Panc1 (cell line): ENCODE results near the gene ANKH. TPM values are rescaled to one million over a fixed set of nuclear protein-coding genes. Genes with fewer than 3 reads are reported as not detected.
A peak's percentile ranks its signal among the peaks of the same experiment; 100 is the strongest.

Experiments
- ATAC-seq: fragments of 200-7000 bp; cut with Tn5 transposase; 2 replicates; pipeline ENCODE4 v1.9.1; 2020; ENCODE audit warnings: mild to moderate bottlenecking, moderate library complexity
- BruUV-seq: library from RNA; stranded (reverse); fragments of 400-500 nt; replicated peaks from 2 replicates; lab custom pipeline; 2021; lab: Mats Ljungman, UMichigan
- CTCF ChIA-PET: fragments of 300-600 bp; sonication (Branson Sonifier 250); formaldehyde crosslinking; loops from one replicate; lab custom pipeline; 2022; ENCODE audit warnings: antibody characterized with exemption; lab: Charles Lee
- POLR2A ChIA-PET: fragments of 300-600 bp; sonication (Branson Sonifier 250); formaldehyde crosslinking; loops from one replicate; lab custom pipeline; 2022; ENCODE audit warnings: antibody characterized with exemption; lab: Charles Lee
- DNase-seq: peaks from one replicate; pipeline ENCODE4 v3.0.0-alpha.2; 2010; ENCODE audit warnings: low read depth, low spot score
- H3K27ac ChIP-seq: 2 replicates; pipeline ENCODE4 v1.5.1; 2011; ENCODE audit warnings: mild to moderate bottlenecking, low read length, inconsistent platforms
- H3K27me3 ChIP-seq: fragments of 200-500 bp; sonication (Bioruptor generic); 2 replicates; pipeline ENCODE4 v1.6.0; 2014; ENCODE audit warnings: low read length, inconsistent platforms; ENCODE audit not compliant: control insufficient read depth, insufficient read depth
- H3K36me3 ChIP-seq: fragments of 200-500 bp; sonication (Bioruptor generic); 2 replicates; pipeline ENCODE4 v1.5.1; 2014; ENCODE audit warnings: inconsistent platforms, mild to moderate bottlenecking, low read length, moderate library complexity; ENCODE audit not compliant: control insufficient read depth, insufficient read depth
- H3K4me1 ChIP-seq: 2 replicates; pipeline ENCODE4 v1.5.1; 2011; ENCODE audit warnings: inconsistent platforms, mild to moderate bottlenecking, low read length, moderate library complexity; ENCODE audit not compliant: control insufficient read depth, insufficient read depth
- H3K4me3 ChIP-seq, 2 experiments: 2 replicates each; pipeline ENCODE4 v1.5.1; 2011 to 2012; ENCODE audit warnings: low read depth in 2 of 2, low read length in 2 of 2, mild to moderate bottlenecking in 2 of 2, inconsistent platforms in 1 of 2, moderate library complexity in 1 of 2
- H3K9me3 ChIP-seq: fragments of 200-500 bp; sonication (Bioruptor generic); 2 replicates; pipeline ENCODE4 v1.5.1; 2014; ENCODE audit warnings: low read depth, mild to moderate bottlenecking, inconsistent platforms, low read length, moderate library complexity; ENCODE audit not compliant: control insufficient read depth, insufficient read depth
- CTCF ChIP-seq: fragments of 450-650 bp; IDR thresholded peaks from 2 replicates; pipeline ENCODE4 v1.5.1; 2017; ENCODE audit warnings: mild to moderate bottlenecking
- POLR2AphosphoS5 ChIP-seq: IDR thresholded peaks from 2 replicates; pipeline ENCODE4 v1.6.1; 2012; ENCODE audit warnings: mild to moderate bottlenecking, low read depth, low read length, moderate library complexity
- REST ChIP-seq, 2 experiments: IDR thresholded peaks; 2 replicates each; pipeline ENCODE4 v1.6.1; 2011 to 2012; ENCODE audit warnings: low read depth in 2 of 2, control low read depth in 1 of 2, low read length in 1 of 2, mild to moderate bottlenecking in 1 of 2, moderate library complexity in 1 of 2; ENCODE audit not compliant: insufficient read depth in 1 of 2
- SIN3A ChIP-seq: IDR thresholded peaks from 2 replicates; pipeline ENCODE4 v1.6.1; 2012; ENCODE audit warnings: low read depth, mild to moderate bottlenecking, low read length, moderate library complexity, borderline replicate concordance; ENCODE audit not compliant: insufficient read depth
- TCF7L2 ChIP-seq: IDR thresholded peaks from 2 replicates; pipeline ENCODE4 v1.6.1; 2011; ENCODE audit warnings: mild to moderate bottlenecking, low read depth, low read length, inconsistent platforms
- in situ Hi-C: cut with HindIII; loops from 2 replicates; pipeline ENCODE4 v1.10.0; 2016; ENCODE audit warnings: low sequenced_read_pairs, low pct_unique_long_range_greater_than_20kb
- intact Hi-C: fragments of 100-400 bp; cut with micrococcal nuclease; formaldehyde crosslinking; loops from one replicate; pipeline ENCODE4 v1.10.0; 2022; ENCODE audit not compliant: unreplicated experiment
- total RNA-seq: library from RNA; stranded (reverse); gene quantifications from one replicate; pipeline ENCODE4 v1.2.1, GENCODE V29; 2021; ENCODE audit not compliant: unreplicated experiment

ANKH gene
- total RNA-seq, 1 experiment from 2014 or later, result 11.2 TPM

GRCh38 chr5:14664270-14665100 lies 207.1 kb downstream of the ANKH start, which contains the start of gene OTULIN:
Gene OTULIN (plus strand): TSS chr5:14664718. CDS start chr5:14664826, 108 bp downstream.
- H3K27me3 ChIP-seq, result no peaks in the 10 kb centered on the region
- POLR2A ChIA-PET, result interaction anchor here (0.6 kb wide), 1 partner anchor 711 kb away, joined by 5 read pairs; no protein-coding TSS in a partner anchor
- H3K36me3 ChIP-seq, result no peaks in the 10 kb centered on the region
- intact Hi-C loops, result no loop called here
- peak within 1 kb of the TSS; percentile 88 for H3K27ac ChIP-seq
- H3K4me1 ChIP-seq, result peaks cover 18% of the 10 kb centered on the region
- in situ Hi-C loops, result no loop called here
- no TSS peak for BruUV-seq
- peak within 1 kb of the TSS; percentile 68 to 95 for H3K4me3 ChIP-seq
- CTCF ChIA-PET, result no interaction called here
- no peaks in the 10 kb centered on the region for H3K9me3 ChIP-seq
- peak; percentile 55; the same call in 1 of the 2 replicates for TF ChIP-seq SIN3A
- peak; percentile 93 for TF ChIP-seq POLR2AphosphoS5
- no peak for TF ChIP-seq CTCF
- peak; percentile 29; the same call in 1 of the 2 replicates for TF ChIP-seq TCF7L2
- no peak for TF ChIP-seq REST (IDR thresholded peaks at IDR 0.05; ENCODE audit: insufficient read depth in 1 of 2, low read depth in 2 of 2, low read length in 1 of 2)
- ATAC-seq (peak; percentile 97), DNase-seq (peak; percentile 61)

GRCh38 chr5:14663734-14664269 lies 207.8 kb downstream of the ANKH start:
- Histone ChIP-seq H3K36me3 (no peaks in the 10 kb centered on the region), H3K4me3 (peak overlapping the region; percentile 68 to 95), H3K27ac (peak overlapping the region; percentile 85), H3K9me3 (no peaks in the 10 kb centered on the region), H3K4me1 (peaks cover 18% of the 10 kb centered on the region), H3K27me3 (no peaks in the 10 kb centered on the region)
- in situ Hi-C loops (no loop called here), intact Hi-C loops (no loop called here)
- POLR2A ChIA-PET, result no interaction called here
- CTCF ChIA-PET, result no interaction called here
- ATAC-seq, result peak; percentile 44; the same call in 1 of the 2 replicates
- DNase-seq, result no peak
- TF ChIP-seq REST (IDR thresholded peaks at IDR 0.05; ENCODE audit: insufficient read depth in 1 of 2, low read depth in 2 of 2, low read length in 1 of 2) (no peak), POLR2AphosphoS5 (no peak), SIN3A (no peak), CTCF (no peak), TCF7L2 (no peak)
- BruUV-seq, result TSS peak; percentile 92
